ENCODE data around the gene SYT2. TPM values are rescaled to one million over a fixed set of nuclear protein-coding genes. Genes with fewer than 3 reads are reported as not detected.

SYT2 gene
- total RNA-seq, 2 donors from 2014 or later, result under 0.01 TPM; not detected in 1

DNA sequence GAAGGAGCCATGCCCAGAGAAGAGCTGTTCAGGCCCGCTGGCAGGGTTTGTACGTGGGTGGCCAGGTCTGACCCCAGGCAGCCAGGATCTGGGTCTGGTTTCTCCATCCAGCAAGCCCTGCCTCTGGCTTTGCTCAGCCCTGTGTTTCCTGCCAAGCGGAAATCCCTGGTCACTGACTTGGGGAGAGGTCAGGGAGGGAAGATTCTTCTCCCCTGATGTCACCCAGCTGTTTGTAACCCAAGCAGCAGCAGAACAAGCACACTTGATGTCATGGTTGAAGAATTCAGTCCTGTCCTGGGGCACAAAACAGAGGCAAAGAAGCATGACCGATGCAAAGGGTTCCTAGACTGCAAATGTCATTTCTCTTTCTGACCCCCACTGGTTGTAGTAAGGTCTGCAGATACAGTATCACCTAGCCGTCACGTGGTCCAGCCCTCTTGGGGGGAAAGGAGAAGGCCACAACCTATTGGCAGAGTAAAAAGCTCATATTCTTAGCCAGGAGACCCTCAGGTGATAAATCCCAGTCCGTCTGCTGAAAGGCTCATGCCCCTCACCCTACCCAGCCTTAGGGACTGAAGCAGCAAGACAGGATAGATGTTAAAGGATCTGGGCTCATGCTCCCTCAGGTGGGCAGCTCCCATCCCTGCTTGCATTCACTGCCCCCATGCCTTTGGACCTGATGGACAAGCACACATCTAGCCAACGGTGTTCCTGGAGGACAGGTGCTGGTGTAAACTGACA is 120.9 kb downstream of the SYT2 start:
- peak; percentile 91 for ATAC-seq (ENCODE audit: insufficient number of reproducible peaks, low FRiP score, low read depth)
- no peak overlapping the region for H3K4me3 ChIP-seq
- peak; percentile 32 for TF ChIP-seq CTCF (IDR thresholded peaks at IDR 0.05)
- peaks cover 6% of the 10 kb centered on the region for H3K36me3 ChIP-seq
- peak overlapping the region; percentile 94 to 96 for H3K27ac ChIP-seq
- peaks cover 37 to 89% of the 10 kb centered on the region in 2 donors for H3K4me1 ChIP-seq (ENCODE audit: control insufficient read depth in 1 of 2, low read depth in 2 of 2)
- H3K9me3 ChIP-seq, result no peaks in the 10 kb centered on the region
- H3K27me3 ChIP-seq (replicated peaks; ENCODE audit: insufficient read depth), result no peaks in the 10 kb centered on the region
- DNase-seq (ENCODE audit: low spot score), result peak; percentile 92

- Histone ChIP-seq H3K9me3 (no peaks in the 10 kb centered on the region), H3K27ac (peak overlapping the region; percentile 94 to 96), H3K27me3 (replicated peaks; ENCODE audit: insufficient read depth) (no peaks in the 10 kb centered on the region), H3K4me1 (ENCODE audit: control insufficient read depth in 1 of 2, low read depth in 2 of 2) (peaks cover 37 to 87% of the 10 kb centered on the region in 2 donors), H3K36me3 (peaks cover 12% of the 10 kb centered on the region), H3K4me3 (no peak overlapping the region)
- DNase-seq (ENCODE audit: low spot score), result no peak
- TF ChIP-seq CTCF (IDR thresholded peaks at IDR 0.05), result no peak
- peak; percentile 44 for ATAC-seq (ENCODE audit: insufficient number of reproducible peaks, low FRiP score, low read depth)
Observed at GRCh38 chr1:202588503-202589189, 121.6 kb downstream of the SYT2 start.

- no peak for TF ChIP-seq CTCF (IDR thresholded peaks at IDR 0.05)
- DNase-seq (ENCODE audit: low spot score), result no peak
Observed at GRCh38 chr1:202587859-202588485, 122.3 kb downstream of the SYT2 start.

GRCh38 chr1:202586871-202587270 is 123.4 kb downstream of the SYT2 start:
- TF ChIP-seq CTCF (IDR thresholded peaks at IDR 0.05), result no peak
- H3K9me3 ChIP-seq, result no peaks in the 10 kb centered on the region
- ATAC-seq (ENCODE audit: insufficient number of reproducible peaks, low FRiP score, low read depth), result no peak
- peak overlapping the region; percentile 94 to 96 for H3K27ac ChIP-seq
- DNase-seq (ENCODE audit: low spot score), result no peak
- peaks cover 37 to 74% of the 10 kb centered on the region in 2 donors for H3K4me1 ChIP-seq (ENCODE audit: control insufficient read depth in 1 of 2, low read depth in 2 of 2)
- H3K4me3 ChIP-seq, result no peak overlapping the region
- no peaks in the 10 kb centered on the region for H3K27me3 ChIP-seq (replicated peaks; ENCODE audit: insufficient read depth)
- H3K36me3 ChIP-seq, result peaks cover 24% of the 10 kb centered on the region

More at GRCh38 chr1:202587859-202588485, 122.3 kb downstream of the SYT2 start:
- Histone ChIP-seq H3K9me3 (no peaks in the 10 kb centered on the region), H3K27me3 (replicated peaks; ENCODE audit: insufficient read depth) (no peaks in the 10 kb centered on the region), H3K4me3 (no peak overlapping the region), H3K27ac (peak overlapping the region; percentile 94 to 96), H3K4me1 (ENCODE audit: control insufficient read depth in 1 of 2, low read depth in 2 of 2) (peaks cover 37 to 83% of the 10 kb centered on the region in 2 donors), H3K36me3 (peaks cover 19% of the 10 kb centered on the region)
- no peak for ATAC-seq (ENCODE audit: insufficient number of reproducible peaks, low FRiP score, low read depth)

Measured in thoracic aorta (tissue), 2 donors.